Activated CD4-positive, alpha-beta T cell treated with anti-CD3 and anti-CD28 coated beads, Interleukin-2, Interleukin-6, amounts not matched to agents 100 ng/mL and 50 ng/mL, durations not matched to agents 16 hours and 8 hours (primary cell): Measurements from ENCODE around the gene VILL.
"Not testable (repeated sequence)": the region's sequence is repeated elsewhere in the genome, so short reads cannot be mapped to it uniquely, and the experiment has no call there.

ENCODE experiments used
- DNase-seq: peaks from one replicate; pipeline ENCODE4 v3.0.0-alpha.2; 2020

The VILL gene

GRCh38 chr3:37964146-37964545 lies 26.4 kb upstream of the VILL start:
- no peak for DNase-seq

GRCh38 chr3:37964716-37965115 lies 25.9 kb upstream of the VILL start:
- no peak for DNase-seq

GRCh38 chr3:37967260-37967881 lies 23.2 kb upstream of the VILL start:
- DNase-seq = peak; percentile 66

- DNase-seq = no peak
Measured at GRCh38 chr3:37968199-37968598, 22.4 kb upstream of the VILL start.

- DNase-seq = no peak
Measured at GRCh38 chr3:37968813-37969595, 21.6 kb upstream of the VILL start.

GRCh38 chr3:37969596-37970100 lies 20.9 kb upstream of the VILL start:
- no peak for DNase-seq

- no peak for DNase-seq
Measured at GRCh38 chr3:37970802-37971201, 19.8 kb upstream of the VILL start.

- DNase-seq = no peak
Measured at GRCh38 chr3:37971467-37971866, 19.1 kb upstream of the VILL start.

- not testable (repeated sequence) for DNase-seq
Measured at GRCh38 chr3:37972056-37972455, 18.5 kb upstream of the VILL start.

GRCh38 chr3:37973246-37974054 lies 17.1 kb upstream of the VILL start:
- DNase-seq = no peak

- DNase-seq = peak; percentile 79
Measured at GRCh38 chr3:37974121-37975083, 16.2 kb upstream of the VILL start.

- no peak for DNase-seq
Measured at GRCh38 chr3:37979541-37980461, 10.8 kb upstream of the VILL start.

- DNase-seq = no peak
Measured at GRCh38 chr3:37980462-37981347, 9.9 kb upstream of the VILL start.

- no peak for DNase-seq
Measured at GRCh38 chr3:37981348-37981664, 9.3 kb upstream of the VILL start.

GRCh38 chr3:37982331-37982730 lies 8.3 kb upstream of the VILL start:
- DNase-seq = no peak

- no peak for DNase-seq
Measured at GRCh38 chr3:37984051-37984450, 6.5 kb upstream of the VILL start.

GRCh38 chr3:37984596-37984995 lies 6.0 kb upstream of the VILL start:
- no peak for DNase-seq

- no peak for DNase-seq
Measured at GRCh38 chr3:37985637-37986320, 4.8 kb upstream of the VILL start.

- no peak for DNase-seq
Measured at GRCh38 chr3:37986479-37987314, 3.9 kb upstream of the VILL start.
